ENCODE data around the gene LY6G6C.

DNA sequence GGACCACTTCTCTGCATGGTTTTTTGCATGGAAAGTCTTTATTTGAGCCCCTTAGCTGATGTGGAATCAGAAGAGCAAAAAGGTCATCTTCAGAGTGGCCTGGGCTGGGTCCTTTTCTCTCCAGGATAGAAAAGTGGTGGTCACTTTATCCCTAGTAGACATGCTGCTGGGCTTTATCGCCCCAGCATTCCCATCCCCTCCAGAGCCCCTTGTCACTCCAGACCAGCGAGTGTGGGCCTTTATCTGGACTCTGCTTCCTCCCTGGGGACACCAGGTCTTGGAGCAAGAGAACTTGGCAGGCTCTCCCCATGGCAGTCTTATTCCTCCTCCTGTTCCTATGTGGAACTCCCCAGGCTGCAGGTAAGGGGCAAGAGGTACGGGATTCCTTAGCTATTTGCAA, 14.9 kb downstream of the LY6G6C start, which contains the start of gene LY6G6F:
- TF ChIP-seq EZH2phosphoT487 (IDR thresholded peaks at IDR 0.05; ENCODE audit: borderline replicate concordance, low read length) = no peak
- TF ChIP-seq, protein P1, sequence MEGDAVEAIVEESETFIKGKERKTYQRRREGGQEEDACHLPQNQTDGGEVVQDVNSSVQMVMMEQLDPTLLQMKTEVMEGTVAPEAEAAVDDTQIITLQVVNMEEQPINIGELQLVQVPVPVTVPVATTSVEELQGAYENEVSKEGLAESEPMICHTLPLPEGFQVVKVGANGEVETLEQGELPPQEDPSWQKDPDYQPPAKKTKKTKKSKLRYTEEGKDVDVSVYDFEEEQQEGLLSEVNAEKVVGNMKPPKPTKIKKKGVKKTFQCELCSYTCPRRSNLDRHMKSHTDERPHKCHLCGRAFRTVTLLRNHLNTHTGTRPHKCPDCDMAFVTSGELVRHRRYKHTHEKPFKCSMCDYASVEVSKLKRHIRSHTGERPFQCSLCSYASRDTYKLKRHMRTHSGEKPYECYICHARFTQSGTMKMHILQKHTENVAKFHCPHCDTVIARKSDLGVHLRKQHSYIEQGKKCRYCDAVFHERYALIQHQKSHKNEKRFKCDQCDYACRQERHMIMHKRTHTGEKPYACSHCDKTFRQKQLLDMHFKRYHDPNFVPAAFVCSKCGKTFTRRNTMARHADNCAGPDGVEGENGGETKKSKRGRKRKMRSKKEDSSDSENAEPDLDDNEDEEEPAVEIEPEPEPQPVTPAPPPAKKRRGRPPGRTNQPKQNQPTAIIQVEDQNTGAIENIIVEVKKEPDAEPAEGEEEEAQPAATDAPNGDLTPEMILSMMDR (IDR thresholded peaks at IDR 0.05; ENCODE audit: low read depth, low read length, poor library complexity, severe bottlenecking) = no peak
